D721Med (cell line): ENCODE results near the gene HOXA9.

Experiments
- DNase-seq: peaks from one replicate; pipeline ENCODE4 v3.0.0; 2011; ENCODE audit warnings: low spot score; ENCODE audit not compliant: insufficient read length
- FAIRE-seq: peaks from 2 replicates; lab custom pipeline; 2011; peaks lifted over from hg19 to GRCh38; lab: Jason Lieb, UNC
- CTCF ChIP-seq: IDR thresholded peaks from 2 replicates; pipeline ENCODE4 v1.5.1; 2012; ENCODE audit warnings: mild to moderate bottlenecking, control low read depth; ENCODE audit not compliant: insufficient read depth; ENCODE audit errors: missing control alignments

The HOXA9 gene

GRCh38 chr7:27124902-27125689, 40.2 kb downstream of the HOXA9 start:
- DNase-seq (no peak), FAIRE-seq (no peak)
- TF ChIP-seq CTCF: no peak

- DNase-seq (no peak), FAIRE-seq (no peak)
- TF ChIP-seq CTCF: no peak
Measured at GRCh38 chr7:27124096-27124901, 41.0 kb downstream of the HOXA9 start.

- FAIRE-seq: no peak
- no peak for DNase-seq
- TF ChIP-seq CTCF: no peak
Measured at GRCh38 chr7:27123477-27124053, 41.8 kb downstream of the HOXA9 start.

- no peak for DNase-seq
- no peak for TF ChIP-seq CTCF
- no peak for FAIRE-seq
Measured at GRCh38 chr7:27123007-27123476, 42.3 kb downstream of the HOXA9 start.

- no peak for FAIRE-seq
- no peak for DNase-seq
- no peak for TF ChIP-seq CTCF
Measured at GRCh38 chr7:27122077-27122910, 43.0 kb downstream of the HOXA9 start.

GRCh38 chr7:27121684-27122076, 43.7 kb downstream of the HOXA9 start:
- FAIRE-seq: no peak
- TF ChIP-seq CTCF: no peak
- DNase-seq: no peak
